GM12878 (cell line): Measurements from ENCODE around the gene HIVEP2. TPM values are rescaled to one million over a fixed set of nuclear protein-coding genes. Genes with fewer than 3 reads are reported as not detected.

Experiments
- ATAC-seq: fragments of 200-7000 bp; cut with Tn5 transposase; 3 replicates; pipeline ENCODE4 v1.9.1; 2020; ENCODE audit warnings: mild to moderate bottlenecking, moderate library complexity
- BruUV-seq: library from RNA; stranded (reverse); fragments of 400-500 nt; replicated peaks from 2 replicates; lab custom pipeline; 2021; lab: Mats Ljungman, UMichigan
- CTCF ChIA-PET: fragments of 300-600 bp; sonication (Branson Sonifier 250); formaldehyde crosslinking; extraction: SDS; loops from one replicate; lab custom pipeline; 2021; ENCODE audit warnings: inconsistent platforms; lab: Yijun Ruan, JAX
- POLR2A ChIA-PET: fragments of 350-600 bp; formaldehyde crosslinking; extraction: SDS; loops from one replicate; lab custom pipeline; 2021; ENCODE audit warnings: inconsistent platforms; lab: Charles Lee
- RAD21 ChIA-PET: fragments of 300-600 bp; sonication (Branson Sonifier 250); formaldehyde crosslinking; loops from one replicate; lab custom pipeline; 2023; ENCODE audit warnings: antibody characterized with exemption; ENCODE audit not compliant: unreplicated experiment; lab: Charles Lee
- SMC1A ChIA-PET: fragments of 300-600 bp; sonication (Branson Sonifier 250); formaldehyde crosslinking; loops from one replicate; lab custom pipeline; 2023; ENCODE audit not compliant: unreplicated experiment, uncharacterized antibody; lab: Charles Lee
- DNase-seq: peaks from one replicate; pipeline ENCODE4 v3.0.0-alpha.2; 2011; ENCODE audit warnings: low read depth, low spot score
- FAIRE-seq: peaks from 3 replicates; lab custom pipeline; 2011; peaks lifted over from hg19 to GRCh38; lab: Jason Lieb, UNC
- H2AFZ ChIP-seq: 2 replicates; pipeline ENCODE4 v1.6.0; 2011; ENCODE audit warnings: low read depth, low read length, control low read depth; ENCODE audit not compliant: control insufficient read depth
- H3K27ac ChIP-seq: 2 replicates; pipeline ENCODE4 v1.5.1; 2011; ENCODE audit warnings: control low read depth; ENCODE audit not compliant: control insufficient read depth, insufficient read depth
- H3K27me3 ChIP-seq, 2 experiments: replicated peaks in 1 of 2; 2 replicates each; pipeline versions ENCODE4 v1.6.0 to v1.6.1; 2011; ENCODE audit warnings: low read length in 1 of 2; ENCODE audit not compliant: control insufficient read depth in 2 of 2, insufficient read depth in 2 of 2
- H3K36me3 ChIP-seq, 2 experiments: 2 replicates each; pipeline ENCODE4 v1.5.1; 2011; ENCODE audit warnings: low read length in 1 of 2; ENCODE audit not compliant: control insufficient read depth in 2 of 2, insufficient read depth in 2 of 2
- H3K4me1 ChIP-seq: 2 replicates; pipeline ENCODE4 v1.6.1; 2011; ENCODE audit warnings: mild to moderate bottlenecking, low read length, moderate library complexity, mixed read lengths; ENCODE audit not compliant: control insufficient read depth, insufficient read depth
- H3K4me2 ChIP-seq: 2 replicates; pipeline ENCODE4 v1.6.0; 2011; ENCODE audit warnings: control low read depth; ENCODE audit not compliant: control insufficient read depth, insufficient read depth
- H3K4me3 ChIP-seq: fragments of 200-600 bp; sonication (generic); 2 replicates; pipeline ENCODE4 v1.5.1; 2016
- H3K79me2 ChIP-seq: 2 replicates; pipeline ENCODE4 v1.6.0; 2011; ENCODE audit warnings: low read length; ENCODE audit not compliant: control insufficient read depth, insufficient read depth
- H3K9ac ChIP-seq: 2 replicates; pipeline ENCODE4 v1.8.0; 2011; ENCODE audit warnings: low read length, control low read depth, mixed read lengths; ENCODE audit not compliant: control insufficient read depth, insufficient read depth
- H3K9me3 ChIP-seq: replicated peaks from 3 replicates; pipeline ENCODE4 v1.5.1; 2011; ENCODE audit warnings: mild to moderate bottlenecking, low read length; ENCODE audit not compliant: control insufficient read depth, insufficient read depth
- H4K20me1 ChIP-seq: 2 replicates; pipeline ENCODE4 v1.6.0; 2011; ENCODE audit not compliant: control insufficient read depth, insufficient read depth
- ATF2 ChIP-seq: IDR thresholded peaks from 2 replicates; pipeline ENCODE4 v1.6.1; 2012; ENCODE audit warnings: low read length, inconsistent platforms
- KAT2A ChIP-seq: conservative IDR thresholded peaks from 2 replicates; pipeline ENCODE4 v1.6.1; 2011; ENCODE audit warnings: low read depth, low read length; ENCODE audit not compliant: control insufficient read depth
- MYC ChIP-seq: IDR thresholded peaks from 2 replicates; pipeline ENCODE4 v1.6.1; 2011; ENCODE audit warnings: mild to moderate bottlenecking, low read length, moderate library complexity, inconsistent platforms; ENCODE audit not compliant: insufficient read depth, insufficient replicate concordance, insufficient read length, severe bottlenecking
- SMC3 ChIP-seq: IDR thresholded peaks from 2 replicates; pipeline ENCODE4 v1.6.1; 2011; ENCODE audit warnings: low read length, improper control_type of control experiment, borderline replicate concordance
- TCF7 ChIP-seq: IDR thresholded peaks from 2 replicates; pipeline ENCODE4 v1.6.1; 2014; ENCODE audit warnings: antibody characterized with exemption, borderline replicate concordance
- ZBTB33 ChIP-seq: fragments of 450-650 bp; IDR thresholded peaks from 2 replicates; pipeline ENCODE4 v1.6.1; 2017; ENCODE audit warnings: mild to moderate bottlenecking
- in situ Hi-C: fragments of 300-500 bp; cut with MboI; formaldehyde crosslinking; loops from 9 replicates; pipeline ENCODE4 v1.14.3; 2018; ENCODE audit warnings: mixed read lengths
- intact Hi-C: fragments of 100-400 bp; cut with micrococcal nuclease; formaldehyde crosslinking; loops from one replicate; pipeline ENCODE4 v1.14.2; 2022; ENCODE audit not compliant: unreplicated experiment
- polyA plus RNA-seq, 11 experiments: library from polyadenylated mRNA; depleted of rRNA in 4 of 11; unstranded in 6 of 11; stranded (reverse) in 5 of 11; fragments of >200 nt; fragmentation: Nextera tagmentation in 4 of 11; fragmentation: Illumina TruSeq in 1 of 11; extraction: Ambion mirVana in 4 of 11; extraction: Trizol in 1 of 11; gene quantifications; 1 replicate in 1 of 11; 2 replicates in 10 of 11; pipeline versions ENCODE4 v1.2.1 to v1.2.3, GENCODE V29; 2011 to 2016; ENCODE audit warnings: inconsistent platforms in 2 of 11, missing spikeins in 2 of 11, low read depth in 1 of 11
- total RNA-seq, 4 experiments: library from RNA; depleted of rRNA in 3 of 4; stranded (reverse); fragments of >200 nt in 3 of 4; fragmentation: Illumina TruSeq in 1 of 4; extraction: Trizol in 1 of 4; gene quantifications; 2 replicates each; pipeline versions ENCODE4 v1.2.1 to v1.2.3, GENCODE V29; 2013 to 2021

Gene HIVEP2
- total and polyA plus RNA-seq, 10 of the 15 experiments (the other 5 are each of a cell fraction or from before 2014, with no cell fraction given): 1.2 to 15.7 (median 10.2) TPM

GRCh38 chr6:142993977-142994376 lies 49.0 kb upstream of the HIVEP2 start (continued):
- TF ChIP-seq ZBTB33: no peak

- no peak for TF ChIP-seq ATF2
- no peak for TF ChIP-seq MYC
- no peak for TF ChIP-seq KAT2A
- TF ChIP-seq SMC3: no peak
- TF ChIP-seq TCF7: no peak
- no peak overlapping the region for H2AFZ ChIP-seq
- no peak overlapping the region for H3K27ac ChIP-seq
- H4K20me1 ChIP-seq: no peaks in the 10 kb centered on the region
- H3K9ac ChIP-seq: no peak overlapping the region
- RAD21 ChIA-PET: no interaction called here
- CTCF ChIA-PET: interaction anchor here (0.8 kb wide), 1 partner anchor 420 kb away, joined by 4 read pairs; no protein-coding TSS in a partner anchor
- H3K4me2 ChIP-seq: no peak overlapping the region
- DNase-seq (no peak), ATAC-seq (no peak), FAIRE-seq (no peak)
- POLR2A ChIA-PET: no interaction called here
- BruUV-seq: no TSS peak
- H3K9me3 ChIP-seq: no peaks in the 10 kb centered on the region; the same call in 2 of the 3 replicates
- no peaks in the 10 kb centered on the region for H3K36me3 ChIP-seq
- no peak overlapping the region for H3K4me3 ChIP-seq
- no peaks in the 10 kb centered on the region for H3K79me2 ChIP-seq
- no peaks in the 10 kb centered on the region for H3K4me1 ChIP-seq
- SMC1A ChIA-PET: interaction anchor here (0.7 kb wide), 1 partner anchor 17 kb away, joined by 3 read pairs; no protein-coding TSS in a partner anchor
- in situ Hi-C loops (no loop called here), intact Hi-C loops (no loop called here)
- no peaks in the 10 kb centered on the region for H3K27me3 ChIP-seq
These were observed 42.5 kb upstream of the HIVEP2 start for GRCh38 chr6:142987490-142987889.
